Measurements from ENCODE around the gene MMP27. TPM values are rescaled to one million over a fixed set of nuclear protein-coding genes. Genes with fewer than 3 reads are reported as not detected.

MMP27 gene
- total RNA-seq, 1 experiment from 2014 or later = not detected

DNA sequence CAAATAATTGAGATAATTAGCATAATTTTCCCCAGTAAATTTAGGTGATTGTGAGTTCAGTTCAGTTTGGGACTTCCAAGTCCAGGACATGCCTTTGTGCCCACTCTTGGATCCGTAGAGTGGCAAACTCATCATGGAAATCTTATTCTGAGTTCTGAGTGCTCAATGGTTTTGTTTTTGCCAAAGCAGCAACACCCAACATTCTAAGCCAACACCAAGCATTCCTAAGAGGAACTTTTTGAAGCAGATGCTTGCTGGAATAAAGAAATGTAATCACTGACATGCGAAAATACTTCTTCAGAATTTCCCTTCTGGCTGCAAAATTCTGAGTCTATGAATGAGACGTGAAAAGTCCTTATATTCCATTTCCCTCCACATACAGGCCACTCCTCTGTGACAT, 10.4 kb downstream of the MMP27 start:
- no peaks in the 10 kb centered on the region for H3K9me3 ChIP-seq (ENCODE audit: control insufficient read depth, insufficient read depth, low read depth, low read length)
- POLR2A ChIA-PET = no interaction called here
- in situ Hi-C loops (cut with HindIII; ENCODE audit: low pct_unique_long_range_greater_than_20kb, low sequenced_read_pairs) (no loop called here), intact Hi-C loops (cut with micrococcal nuclease; ENCODE audit: unreplicated experiment) (no loop called here)
- DNase-seq (ENCODE audit: low read depth, low spot score) = no peak
- H3K36me3 ChIP-seq (ENCODE audit: control insufficient read depth, insufficient read depth, low read length) = no peaks in the 10 kb centered on the region
- no peak overlapping the region for H3K27ac ChIP-seq (ENCODE audit: low read length)
- CTCF ChIA-PET = no interaction called here
- TF ChIP-seq, protein P1, sequence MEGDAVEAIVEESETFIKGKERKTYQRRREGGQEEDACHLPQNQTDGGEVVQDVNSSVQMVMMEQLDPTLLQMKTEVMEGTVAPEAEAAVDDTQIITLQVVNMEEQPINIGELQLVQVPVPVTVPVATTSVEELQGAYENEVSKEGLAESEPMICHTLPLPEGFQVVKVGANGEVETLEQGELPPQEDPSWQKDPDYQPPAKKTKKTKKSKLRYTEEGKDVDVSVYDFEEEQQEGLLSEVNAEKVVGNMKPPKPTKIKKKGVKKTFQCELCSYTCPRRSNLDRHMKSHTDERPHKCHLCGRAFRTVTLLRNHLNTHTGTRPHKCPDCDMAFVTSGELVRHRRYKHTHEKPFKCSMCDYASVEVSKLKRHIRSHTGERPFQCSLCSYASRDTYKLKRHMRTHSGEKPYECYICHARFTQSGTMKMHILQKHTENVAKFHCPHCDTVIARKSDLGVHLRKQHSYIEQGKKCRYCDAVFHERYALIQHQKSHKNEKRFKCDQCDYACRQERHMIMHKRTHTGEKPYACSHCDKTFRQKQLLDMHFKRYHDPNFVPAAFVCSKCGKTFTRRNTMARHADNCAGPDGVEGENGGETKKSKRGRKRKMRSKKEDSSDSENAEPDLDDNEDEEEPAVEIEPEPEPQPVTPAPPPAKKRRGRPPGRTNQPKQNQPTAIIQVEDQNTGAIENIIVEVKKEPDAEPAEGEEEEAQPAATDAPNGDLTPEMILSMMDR (IDR thresholded peaks at IDR 0.05) = no peak
- TF ChIP-seq TCF7L2 (IDR thresholded peaks at IDR 0.05; ENCODE audit: low read depth, low read length) (no peak), SIN3A (IDR thresholded peaks at IDR 0.05; ENCODE audit: borderline replicate concordance, insufficient read depth, low read depth, low read length) (no peak), POLR2AphosphoS5 (IDR thresholded peaks at IDR 0.05; ENCODE audit: low read depth, low read length) (no peak)
- TF ChIP-seq, protein P2, sequence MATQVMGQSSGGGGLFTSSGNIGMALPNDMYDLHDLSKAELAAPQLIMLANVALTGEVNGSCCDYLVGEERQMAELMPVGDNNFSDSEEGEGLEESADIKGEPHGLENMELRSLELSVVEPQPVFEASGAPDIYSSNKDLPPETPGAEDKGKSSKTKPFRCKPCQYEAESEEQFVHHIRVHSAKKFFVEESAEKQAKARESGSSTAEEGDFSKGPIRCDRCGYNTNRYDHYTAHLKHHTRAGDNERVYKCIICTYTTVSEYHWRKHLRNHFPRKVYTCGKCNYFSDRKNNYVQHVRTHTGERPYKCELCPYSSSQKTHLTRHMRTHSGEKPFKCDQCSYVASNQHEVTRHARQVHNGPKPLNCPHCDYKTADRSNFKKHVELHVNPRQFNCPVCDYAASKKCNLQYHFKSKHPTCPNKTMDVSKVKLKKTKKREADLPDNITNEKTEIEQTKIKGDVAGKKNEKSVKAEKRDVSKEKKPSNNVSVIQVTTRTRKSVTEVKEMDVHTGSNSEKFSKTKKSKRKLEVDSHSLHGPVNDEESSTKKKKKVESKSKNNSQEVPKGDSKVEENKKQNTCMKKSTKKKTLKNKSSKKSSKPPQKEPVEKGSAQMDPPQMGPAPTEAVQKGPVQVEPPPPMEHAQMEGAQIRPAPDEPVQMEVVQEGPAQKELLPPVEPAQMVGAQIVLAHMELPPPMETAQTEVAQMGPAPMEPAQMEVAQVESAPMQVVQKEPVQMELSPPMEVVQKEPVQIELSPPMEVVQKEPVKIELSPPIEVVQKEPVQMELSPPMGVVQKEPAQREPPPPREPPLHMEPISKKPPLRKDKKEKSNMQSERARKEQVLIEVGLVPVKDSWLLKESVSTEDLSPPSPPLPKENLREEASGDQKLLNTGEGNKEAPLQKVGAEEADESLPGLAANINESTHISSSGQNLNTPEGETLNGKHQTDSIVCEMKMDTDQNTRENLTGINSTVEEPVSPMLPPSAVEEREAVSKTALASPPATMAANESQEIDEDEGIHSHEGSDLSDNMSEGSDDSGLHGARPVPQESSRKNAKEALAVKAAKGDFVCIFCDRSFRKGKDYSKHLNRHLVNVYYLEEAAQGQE (IDR thresholded peaks at IDR 0.05; ENCODE audit: insufficient read depth in 1 of 2, low read depth in 2 of 2, low read length in 1 of 2) = no peak
- no peak for ATAC-seq
- H3K4me3 ChIP-seq (ENCODE audit: low read depth in 2 of 2, low read length in 2 of 2) = no peak overlapping the region
- peaks cover 4% of the 10 kb centered on the region; the same call in 1 of the 2 replicates for H3K27me3 ChIP-seq (ENCODE audit: control insufficient read depth, insufficient read depth, low read length)
- no TSS peak for BruUV-seq (replicated peaks)
- no peaks in the 10 kb centered on the region for H3K4me1 ChIP-seq (ENCODE audit: control insufficient read depth, insufficient read depth, low read length)

DNA sequence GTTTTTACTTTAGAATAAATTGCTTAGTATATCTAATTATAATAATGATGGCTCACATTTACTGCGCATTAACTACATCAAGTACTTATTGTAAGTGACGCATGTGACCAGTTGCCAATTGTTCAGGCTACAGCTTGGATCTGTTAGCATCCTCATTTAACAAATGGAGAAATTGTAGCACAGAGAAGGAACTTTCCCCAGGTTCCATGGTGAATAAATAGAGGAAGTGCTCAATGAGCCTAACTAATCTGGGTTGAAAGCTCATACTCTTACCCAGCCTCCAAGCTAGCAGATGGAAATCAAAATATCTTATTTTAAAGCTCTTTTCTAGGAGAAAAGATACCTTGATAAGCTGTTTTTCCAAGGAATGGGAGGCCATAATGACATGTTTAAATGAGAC, 19.8 kb downstream of the MMP27 start:
- Histone ChIP-seq H3K27ac (ENCODE audit: low read length) (no peak overlapping the region), H3K4me1 (ENCODE audit: control insufficient read depth, insufficient read depth, low read length) (no peaks in the 10 kb centered on the region), H3K9me3 (ENCODE audit: control insufficient read depth, insufficient read depth, low read depth, low read length) (no peaks in the 10 kb centered on the region), H3K36me3 (ENCODE audit: control insufficient read depth, insufficient read depth, low read length) (no peaks in the 10 kb centered on the region), H3K27me3 (ENCODE audit: control insufficient read depth, insufficient read depth, low read length) (no peaks in the 10 kb centered on the region; the same call in 1 of the 2 replicates), H3K4me3 (ENCODE audit: low read depth in 2 of 2, low read length in 2 of 2) (no peak overlapping the region)
- ATAC-seq (no peak), DNase-seq (ENCODE audit: low read depth, low spot score) (no peak)
- no peak for TF ChIP-seq TCF7L2 (IDR thresholded peaks at IDR 0.05; ENCODE audit: low read depth, low read length)
- TF ChIP-seq, protein P2 (IDR thresholded peaks at IDR 0.05; ENCODE audit: insufficient read depth in 1 of 2, low read depth in 2 of 2, low read length in 1 of 2) = no peak
- TF ChIP-seq SIN3A (IDR thresholded peaks at IDR 0.05; ENCODE audit: borderline replicate concordance, insufficient read depth, low read depth, low read length) = no peak
- TF ChIP-seq POLR2AphosphoS5 (IDR thresholded peaks at IDR 0.05; ENCODE audit: low read depth, low read length) = no peak
- TF ChIP-seq, protein P1 (IDR thresholded peaks at IDR 0.05) = no peak
- in situ Hi-C loops (cut with HindIII; ENCODE audit: low pct_unique_long_range_greater_than_20kb, low sequenced_read_pairs) (no loop called here), intact Hi-C loops (cut with micrococcal nuclease; ENCODE audit: unreplicated experiment) (no loop called here)
- POLR2A ChIA-PET = no interaction called here
- no TSS peak for BruUV-seq (replicated peaks)
- CTCF ChIA-PET = no interaction called here
